ENCODE results near the gene ZNF44. TPM values are rescaled to one million over a fixed set of nuclear protein-coding genes. Genes with fewer than 3 reads are reported as not detected.

Gene ZNF44
- total and polyA plus RNA-seq, 9 of the 15 experiments (the other 6 are each of a cell fraction or from before 2014, with no cell fraction given): 2.6 to 8.3 (median 4.4) TPM

Other genes with a start within 250 kb of the ZNF44 start
Only the 7 nearest of the 10 such genes appear.
- gene ZNF20, start 154.5 kb downstream of the ZNF44 start, total RNA-seq (2014; rRNA removed): 1.2 and 2.2 TPM in 2 replicates
- gene ZNF20, start 154.5 kb downstream of the ZNF44 start, total RNA-seq (2014; rRNA removed; fragmentation: Illumina TruSeq; extraction: Trizol): 3.1 and 3.3 TPM in 2 replicates
- gene ZNF20, start 154.5 kb downstream of the ZNF44 start, total RNA-seq (2015; rRNA removed; fragmentation: Illumina TruSeq; extraction: Trizol): 3.7 and 4.1 TPM in 2 replicates
- 1.7 and 3.2 TPM in 2 replicates for gene ZNF20, start 154.5 kb downstream of the ZNF44 start, total RNA-seq (2021)
- gene ZNF20, start 154.5 kb downstream of the ZNF44 start, polyA plus RNA-seq (2011; rRNA removed): 1.7 and 2.4 TPM in 2 replicates
- gene ZNF20, start 154.5 kb downstream of the ZNF44 start, polyA plus RNA-seq (2014; fragmentation: Illumina TruSeq; extraction: Trizol): 1.3 and 1.4 TPM in 2 replicates
- gene ZNF20, start 154.5 kb downstream of the ZNF44 start, polyA plus RNA-seq (2014; fragmentation: Nextera tagmentation; extraction: Ambion mirVana): 1 to 10 TPM; 3.3 to 3.4 TPM
- gene ZNF20, start 154.5 kb downstream of the ZNF44 start, polyA plus RNA-seq (2014; rRNA removed): 1.7 and 2.7 TPM in 2 replicates
- gene ZNF625, start 138.1 kb downstream of the ZNF44 start, total RNA-seq (2014; rRNA removed): not detected in 2 replicates
- gene ZNF625, start 138.1 kb downstream of the ZNF44 start, total RNA-seq (2014; rRNA removed; fragmentation: Illumina TruSeq; extraction: Trizol): 0.07 TPM in 1 of 2 replicates, not detected in the other
- not detected in 2 replicates for gene ZNF625, start 138.1 kb downstream of the ZNF44 start, total RNA-seq (2015; rRNA removed; fragmentation: Illumina TruSeq; extraction: Trizol)
- 0.09 and 0.13 TPM in 2 replicates for gene ZNF625, start 138.1 kb downstream of the ZNF44 start, total RNA-seq (2021)
- not detected in 2 replicates for gene ZNF625, start 138.1 kb downstream of the ZNF44 start, polyA plus RNA-seq (2011; rRNA removed)
- not detected in 2 replicates for gene ZNF625, start 138.1 kb downstream of the ZNF44 start, polyA plus RNA-seq (2014; fragmentation: Illumina TruSeq; extraction: Trizol)
- gene ZNF625, start 138.1 kb downstream of the ZNF44 start, polyA plus RNA-seq (2014; fragmentation: Nextera tagmentation; extraction: Ambion mirVana): not detected
- gene ZNF625, start 138.1 kb downstream of the ZNF44 start, polyA plus RNA-seq (2014; rRNA removed): not detected in 2 replicates
- 3.5 and 4.5 TPM in 2 replicates for gene ZNF136, start 131.8 kb downstream of the ZNF44 start, total RNA-seq (2014; rRNA removed)
- 4.2 and 5.1 TPM in 2 replicates for gene ZNF136, start 131.8 kb downstream of the ZNF44 start, total RNA-seq (2014; rRNA removed; fragmentation: Illumina TruSeq; extraction: Trizol)
- gene ZNF136, start 131.8 kb downstream of the ZNF44 start, total RNA-seq (2015; rRNA removed; fragmentation: Illumina TruSeq; extraction: Trizol): 4.1 and 5.3 TPM in 2 replicates
- gene ZNF136, start 131.8 kb downstream of the ZNF44 start, total RNA-seq (2021): 2.4 and 2.7 TPM in 2 replicates
- gene ZNF136, start 131.8 kb downstream of the ZNF44 start, polyA plus RNA-seq (2011; rRNA removed): 2.9 and 4.5 TPM in 2 replicates
- 3.1 and 3.4 TPM in 2 replicates for gene ZNF136, start 131.8 kb downstream of the ZNF44 start, polyA plus RNA-seq (2014; fragmentation: Illumina TruSeq; extraction: Trizol)
- 1 to 10 TPM; 1.0 to 2.5 TPM for gene ZNF136, start 131.8 kb downstream of the ZNF44 start, polyA plus RNA-seq (2014; fragmentation: Nextera tagmentation; extraction: Ambion mirVana)
- 2.9 and 4.1 TPM in 2 replicates for gene ZNF136, start 131.8 kb downstream of the ZNF44 start, polyA plus RNA-seq (2014; rRNA removed)
- gene ZNF563, start 38.8 kb upstream of the ZNF44 start, total RNA-seq (2014; rRNA removed): 0.73 and 0.98 TPM in 2 replicates
- gene ZNF563, start 38.8 kb upstream of the ZNF44 start, total RNA-seq (2014; rRNA removed; fragmentation: Illumina TruSeq; extraction: Trizol): 1.2 and 1.3 TPM in 2 replicates
- gene ZNF563, start 38.8 kb upstream of the ZNF44 start, total RNA-seq (2015; rRNA removed; fragmentation: Illumina TruSeq; extraction: Trizol): 1.6 and 1.7 TPM in 2 replicates
- gene ZNF563, start 38.8 kb upstream of the ZNF44 start, total RNA-seq (2021): 0.69 and 1.5 TPM in 2 replicates
- gene ZNF563, start 38.8 kb upstream of the ZNF44 start, polyA plus RNA-seq (2011; rRNA removed): 0.57 and 0.67 TPM in 2 replicates
- 1.1 and 1.3 TPM in 2 replicates for gene ZNF563, start 38.8 kb upstream of the ZNF44 start, polyA plus RNA-seq (2014; fragmentation: Illumina TruSeq; extraction: Trizol)
- gene ZNF563, start 38.8 kb upstream of the ZNF44 start, polyA plus RNA-seq (2014; fragmentation: Nextera tagmentation; extraction: Ambion mirVana): under 1 TPM; 0.37 to 0.74 TPM
- 1.00 and 2.9 TPM in 2 replicates for gene ZNF563, start 38.8 kb upstream of the ZNF44 start, polyA plus RNA-seq (2014; rRNA removed)
- gene ZNF442, start 70.8 kb upstream of the ZNF44 start, total RNA-seq (2014; rRNA removed): 3.9 and 5.2 TPM in 2 replicates
- 7.0 and 7.1 TPM in 2 replicates for gene ZNF442, start 70.8 kb upstream of the ZNF44 start, total RNA-seq (2014; rRNA removed; fragmentation: Illumina TruSeq; extraction: Trizol)
- 4.9 and 5.5 TPM in 2 replicates for gene ZNF442, start 70.8 kb upstream of the ZNF44 start, total RNA-seq (2015; rRNA removed; fragmentation: Illumina TruSeq; extraction: Trizol)
- gene ZNF442, start 70.8 kb upstream of the ZNF44 start, total RNA-seq (2021): 3.4 and 4.1 TPM in 2 replicates
- 4.7 and 5.2 TPM in 2 replicates for gene ZNF442, start 70.8 kb upstream of the ZNF44 start, polyA plus RNA-seq (2011; rRNA removed)
- 2.5 TPM in 2 replicates for gene ZNF442, start 70.8 kb upstream of the ZNF44 start, polyA plus RNA-seq (2014; fragmentation: Illumina TruSeq; extraction: Trizol)
- gene ZNF442, start 70.8 kb upstream of the ZNF44 start, polyA plus RNA-seq (2014; fragmentation: Nextera tagmentation; extraction: Ambion mirVana): 1 to 10 TPM; 3.1 to 5.5 TPM
- gene ZNF442, start 70.8 kb upstream of the ZNF44 start, polyA plus RNA-seq (2014; rRNA removed): 1.7 and 2.6 TPM in 2 replicates
- gene ZNF799, start 106.4 kb upstream of the ZNF44 start, total RNA-seq (2014; rRNA removed): 2.7 and 3.2 TPM in 2 replicates
- 4.6 TPM in 2 replicates for gene ZNF799, start 106.4 kb upstream of the ZNF44 start, total RNA-seq (2014; rRNA removed; fragmentation: Illumina TruSeq; extraction: Trizol)
- gene ZNF799, start 106.4 kb upstream of the ZNF44 start, total RNA-seq (2015; rRNA removed; fragmentation: Illumina TruSeq; extraction: Trizol): 4.5 and 5.5 TPM in 2 replicates
- gene ZNF799, start 106.4 kb upstream of the ZNF44 start, total RNA-seq (2021): 2.9 and 3.6 TPM in 2 replicates
- 3.4 and 4.5 TPM in 2 replicates for gene ZNF799, start 106.4 kb upstream of the ZNF44 start, polyA plus RNA-seq (2011; rRNA removed)
- gene ZNF799, start 106.4 kb upstream of the ZNF44 start, polyA plus RNA-seq (2014; fragmentation: Illumina TruSeq; extraction: Trizol): 2.7 and 3.1 TPM in 2 replicates
- 1 to 10 TPM in 1 of 2 experiments, under 1 TPM in 1; 0.63 to 2.2 TPM for gene ZNF799, start 106.4 kb upstream of the ZNF44 start, polyA plus RNA-seq (2014; fragmentation: Nextera tagmentation; extraction: Ambion mirVana)
- gene ZNF799, start 106.4 kb upstream of the ZNF44 start, polyA plus RNA-seq (2014; rRNA removed): 1.6 and 2.1 TPM in 2 replicates
- 1.4 and 1.7 TPM in 2 replicates for gene ZNF443, start 146.1 kb upstream of the ZNF44 start, total RNA-seq (2014; rRNA removed)
- 4.9 and 5.2 TPM in 2 replicates for gene ZNF443, start 146.1 kb upstream of the ZNF44 start, total RNA-seq (2014; rRNA removed; fragmentation: Illumina TruSeq; extraction: Trizol)
- gene ZNF443, start 146.1 kb upstream of the ZNF44 start, total RNA-seq (2015; rRNA removed; fragmentation: Illumina TruSeq; extraction: Trizol): 3.8 and 4.1 TPM in 2 replicates
- gene ZNF443, start 146.1 kb upstream of the ZNF44 start, total RNA-seq (2021): 2.2 and 2.8 TPM in 2 replicates
- gene ZNF443, start 146.1 kb upstream of the ZNF44 start, polyA plus RNA-seq (2011; rRNA removed): 3.2 and 4.1 TPM in 2 replicates
- gene ZNF443, start 146.1 kb upstream of the ZNF44 start, polyA plus RNA-seq (2014; fragmentation: Illumina TruSeq; extraction: Trizol): 2.1 and 2.5 TPM in 2 replicates
- gene ZNF443, start 146.1 kb upstream of the ZNF44 start, polyA plus RNA-seq (2014; fragmentation: Nextera tagmentation; extraction: Ambion mirVana): 1 to 10 TPM; 2.0 to 4.0 TPM
- gene ZNF443, start 146.1 kb upstream of the ZNF44 start, polyA plus RNA-seq (2014; rRNA removed): 0.77 and 1.5 TPM in 2 replicates

All from K562 (cell line).